ENCODE measurements around the gene SLC9A4. TPM values are rescaled to one million over a fixed set of nuclear protein-coding genes. Genes with fewer than 3 reads are reported as not detected.

The SLC9A4 gene
- total and polyA plus RNA-seq, 12 donors: 0.07 TPM; not detected in 11

DNA sequence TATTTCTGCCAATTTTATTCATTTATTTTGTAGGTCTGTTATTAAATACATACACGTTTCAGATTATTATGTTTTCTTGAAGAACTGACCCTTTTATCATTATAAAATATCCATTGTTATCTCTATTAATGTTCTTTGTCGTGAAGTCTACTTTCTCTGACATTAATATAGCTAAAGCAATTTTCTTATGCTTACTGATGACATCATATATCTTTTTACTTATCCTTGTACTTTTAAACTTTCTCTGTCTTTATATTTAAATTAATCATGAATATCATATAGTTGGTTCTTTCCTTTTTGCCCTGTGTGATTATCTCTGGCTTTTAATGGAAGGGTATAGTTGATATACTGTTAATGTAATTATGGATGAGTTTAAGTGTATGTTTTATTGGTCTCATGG lies 109.8 kb downstream of the SLC9A4 start:
- no peaks in the 10 kb centered on the region for H3K36me3 ChIP-seq
- DNase-seq: no peak
- intact Hi-C loops (cut with DNase I): no loop called here
- TF ChIP-seq CTCF (IDR thresholded peaks at IDR 0.05): no peak
- no peak overlapping the region for H3K27ac ChIP-seq
- peaks cover 0 to 8% (median 0%) of the 10 kb centered on the region in 9 donors for H3K4me1 ChIP-seq
- H3K27me3 ChIP-seq: peaks cover 0 to 3% (median 0%) of the 10 kb centered on the region in 7 donors
- H3K9me3 ChIP-seq: peaks cover 0 to 24% (median 0%) of the 10 kb centered on the region in 11 donors
- 69 to 80% methylated on average over 2 of the region's 2 CpGs for WGBS, 2 donors
- no peak overlapping the region for H3K4me3 ChIP-seq
- no peak for ATAC-seq

Small RNA genes within 50 kb of the gene (microRNA-seq; reads per million reads assigned to microRNA genes)
- 0 to 0.51 reads per million in 2 donors for gene MIR4772

Other genes with a start within 250 kb of the SLC9A4 start
- 10 to 100 TPM in 1 of 10 donors, 1 to 10 TPM in 6, under 1 TPM in 3; 0.48 to 35.3 (median 1.2) TPM for gene IL1RL1, start 161.7 kb upstream of the SLC9A4 start, total RNA-seq
- gene IL1RL1, start 161.7 kb upstream of the SLC9A4 start, polyA plus RNA-seq: 10 to 100 TPM in 1 of 2 donors, 1 to 10 TPM in 1; 1.5 to 44.9 TPM
- gene IL18R1, start 117.4 kb upstream of the SLC9A4 start, total RNA-seq: 1 to 10 TPM in 5 of 10 donors, under 1 TPM in 5; 0.06 to 4.9 (median 1.1) TPM
- 1 to 10 TPM; 2.3 to 3.5 TPM for gene IL18R1, start 117.4 kb upstream of the SLC9A4 start, polyA plus RNA-seq
- 1 to 10 TPM in 1 of 10 donors, under 1 TPM in 6, not detected in 3; 0.12 to 1.2 (median 0.57) TPM for gene IL18RAP, start 50.1 kb upstream of the SLC9A4 start, total RNA-seq
- gene IL18RAP, start 50.1 kb upstream of the SLC9A4 start, polyA plus RNA-seq: under 1 TPM; 0.28 to 0.44 TPM
- under 1 TPM in 6 of 10 donors, not detected in 4; 0.05 to 0.21 (median 0.17) TPM for gene SLC9A2, start 146.3 kb downstream of the SLC9A4 start, total RNA-seq
- under 1 TPM in 1 of 2 donors, not detected in 1; under 0.01 TPM for gene SLC9A2, start 146.3 kb downstream of the SLC9A4 start, polyA plus RNA-seq